Epithelial cell of esophagus (primary cell): ENCODE data around the gene SORCS2.

Source experiments
- DNase-seq: peaks from one replicate; pipeline ENCODE4 v3.0.0; 2010; ENCODE audit warnings: low read depth
- H3K4me3 ChIP-seq: 2 replicates; pipeline ENCODE4 v1.5.1; 2011; ENCODE audit warnings: mild to moderate bottlenecking, low read length, control low read depth
- TF ChIP-seq, protein P1 (sequence below): IDR thresholded peaks from 2 replicates; pipeline ENCODE4 v1.5.1; 2011; ENCODE audit warnings: low read depth, mild to moderate bottlenecking, low read length, control low read depth, inconsistent platforms; ENCODE audit not compliant: insufficient read depth; ENCODE audit errors: missing control alignments

Gene SORCS2

DNA sequence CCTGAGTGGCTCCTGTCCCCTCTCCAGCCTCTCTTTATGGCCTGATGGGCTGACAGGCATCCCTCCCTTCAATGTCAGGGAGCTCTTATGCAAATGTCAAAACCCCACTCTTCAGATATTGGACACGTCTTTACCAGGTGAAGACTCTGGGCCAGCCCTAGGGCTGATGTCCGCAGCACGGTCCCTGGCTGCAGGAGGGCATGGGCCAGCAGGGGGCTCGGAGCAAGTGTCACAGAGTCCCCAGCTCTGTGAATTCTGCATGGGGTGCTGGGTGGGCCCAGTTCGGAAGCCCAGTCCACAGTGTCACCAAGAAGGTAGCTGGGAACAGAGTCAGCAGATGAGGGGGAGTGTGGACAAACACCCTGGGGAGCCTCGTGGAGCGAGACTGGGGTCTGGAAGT, 282.0 kb downstream of the SORCS2 start:
- no peak overlapping the region for H3K4me3 ChIP-seq
- no peak for DNase-seq
- TF ChIP-seq, protein P1, sequence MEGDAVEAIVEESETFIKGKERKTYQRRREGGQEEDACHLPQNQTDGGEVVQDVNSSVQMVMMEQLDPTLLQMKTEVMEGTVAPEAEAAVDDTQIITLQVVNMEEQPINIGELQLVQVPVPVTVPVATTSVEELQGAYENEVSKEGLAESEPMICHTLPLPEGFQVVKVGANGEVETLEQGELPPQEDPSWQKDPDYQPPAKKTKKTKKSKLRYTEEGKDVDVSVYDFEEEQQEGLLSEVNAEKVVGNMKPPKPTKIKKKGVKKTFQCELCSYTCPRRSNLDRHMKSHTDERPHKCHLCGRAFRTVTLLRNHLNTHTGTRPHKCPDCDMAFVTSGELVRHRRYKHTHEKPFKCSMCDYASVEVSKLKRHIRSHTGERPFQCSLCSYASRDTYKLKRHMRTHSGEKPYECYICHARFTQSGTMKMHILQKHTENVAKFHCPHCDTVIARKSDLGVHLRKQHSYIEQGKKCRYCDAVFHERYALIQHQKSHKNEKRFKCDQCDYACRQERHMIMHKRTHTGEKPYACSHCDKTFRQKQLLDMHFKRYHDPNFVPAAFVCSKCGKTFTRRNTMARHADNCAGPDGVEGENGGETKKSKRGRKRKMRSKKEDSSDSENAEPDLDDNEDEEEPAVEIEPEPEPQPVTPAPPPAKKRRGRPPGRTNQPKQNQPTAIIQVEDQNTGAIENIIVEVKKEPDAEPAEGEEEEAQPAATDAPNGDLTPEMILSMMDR = no peak

DNA sequence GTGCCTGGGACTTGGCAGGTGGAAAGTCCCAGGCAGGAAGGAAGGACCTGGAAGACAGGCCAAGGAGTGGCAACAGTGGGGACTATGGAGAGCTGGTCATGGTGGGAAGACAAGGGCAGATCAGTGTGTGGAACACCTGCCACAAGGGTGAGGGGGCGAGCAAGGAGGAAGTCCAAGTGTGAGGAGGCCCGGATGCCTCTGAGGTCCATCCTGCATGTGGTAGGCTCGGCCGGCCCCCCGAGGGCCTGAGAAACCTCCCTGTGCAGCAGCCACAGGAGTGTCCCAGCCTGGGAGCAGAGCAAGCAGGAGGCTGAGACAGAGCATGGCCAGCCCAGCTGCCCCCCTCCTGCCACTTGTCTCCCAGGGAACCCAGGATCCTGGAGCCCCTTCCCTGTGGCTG, 282.9 kb downstream of the SORCS2 start:
- H3K4me3 ChIP-seq = no peak overlapping the region
- DNase-seq = no peak
- TF ChIP-seq, protein P1 = no peak

DNA sequence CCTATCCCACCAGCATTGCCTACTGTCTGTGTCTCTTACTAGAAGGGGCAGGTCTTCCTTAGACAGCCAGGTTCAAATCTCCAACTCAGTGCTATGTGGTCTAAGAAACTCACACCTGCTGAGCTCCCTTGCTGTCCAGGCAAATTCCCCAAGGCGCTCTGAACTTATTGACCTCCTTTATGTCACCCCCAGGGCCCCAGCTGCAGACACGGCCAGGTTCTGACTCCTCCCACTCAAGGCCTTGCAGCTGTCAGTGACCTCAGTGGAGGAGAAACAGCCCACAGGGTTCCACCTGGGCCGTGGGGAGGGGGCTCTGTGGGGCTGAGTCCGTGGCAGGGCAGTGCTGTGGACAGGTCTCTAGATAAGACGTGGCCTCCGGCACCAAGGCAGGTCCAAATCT, 284.5 kb downstream of the SORCS2 start:
- DNase-seq = no peak
- TF ChIP-seq, protein P1 = no peak
- no peak overlapping the region for H3K4me3 ChIP-seq

DNA sequence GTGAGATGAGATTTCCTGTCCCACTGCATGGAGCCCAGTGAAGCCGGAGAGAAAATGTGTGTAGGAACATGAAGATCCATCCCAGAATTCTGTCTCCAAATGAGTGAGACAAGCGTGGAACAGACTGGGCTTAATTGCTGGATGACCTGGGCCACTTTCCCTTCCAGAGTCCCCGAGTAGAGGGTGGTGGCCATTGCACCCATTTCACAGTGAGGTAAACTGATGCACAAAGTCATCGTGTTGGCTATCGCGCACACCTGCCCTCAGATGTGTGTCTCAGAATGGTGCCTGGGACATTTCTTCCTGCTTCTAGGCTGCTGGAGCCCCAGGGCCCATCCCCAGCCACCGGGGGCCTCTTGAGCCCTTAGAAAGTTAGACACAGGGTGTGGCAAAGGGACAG, 285.4 kb downstream of the SORCS2 start:
- TF ChIP-seq, protein P1 = no peak
- H3K4me3 ChIP-seq = no peak overlapping the region
- DNase-seq = no peak

DNA sequence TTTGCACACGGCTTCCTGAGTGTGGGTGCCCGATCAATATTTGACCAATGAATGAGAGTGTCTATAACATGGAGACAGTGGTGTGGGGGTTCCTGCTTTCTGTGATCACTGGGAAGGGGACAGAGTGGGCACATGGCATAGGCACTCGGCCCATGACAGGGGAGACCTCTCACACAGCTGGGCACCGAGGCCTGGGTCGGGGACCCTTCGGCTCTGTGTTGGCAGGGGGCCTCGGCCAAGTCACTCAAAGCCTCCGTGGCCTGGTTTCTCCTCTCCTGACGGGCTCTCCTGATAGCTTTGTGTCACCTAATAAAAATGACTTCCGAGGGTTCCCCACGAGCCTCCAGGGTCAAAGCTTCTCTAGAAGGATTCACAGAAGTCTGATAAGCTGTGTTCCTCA, 286.3 kb downstream of the SORCS2 start:
- TF ChIP-seq, protein P1 = no peak
- no peak overlapping the region for H3K4me3 ChIP-seq
- no peak for DNase-seq

DNA sequence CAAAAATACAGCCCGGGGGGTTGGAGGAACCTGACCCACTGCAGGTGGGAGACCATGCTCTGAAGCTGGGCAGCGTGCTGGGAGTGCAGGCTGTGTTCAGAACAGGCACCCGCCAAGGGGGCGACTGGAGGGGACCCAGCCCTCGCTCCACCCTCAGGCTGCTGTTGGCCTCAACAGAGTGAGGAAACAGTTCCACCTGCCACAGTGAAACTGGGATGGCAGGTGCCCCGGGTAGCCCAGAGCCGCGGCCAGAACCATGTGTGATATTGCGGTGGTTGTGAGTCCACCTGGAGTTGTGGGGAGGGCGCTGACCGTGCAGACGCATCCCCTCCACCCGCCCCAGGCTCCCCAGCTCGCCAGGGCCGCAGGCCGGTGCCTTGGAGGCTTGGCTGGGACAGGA, 288.1 kb downstream of the SORCS2 start:
- TF ChIP-seq, protein P1 = no peak
- no peak overlapping the region for H3K4me3 ChIP-seq
- DNase-seq = no peak

DNA sequence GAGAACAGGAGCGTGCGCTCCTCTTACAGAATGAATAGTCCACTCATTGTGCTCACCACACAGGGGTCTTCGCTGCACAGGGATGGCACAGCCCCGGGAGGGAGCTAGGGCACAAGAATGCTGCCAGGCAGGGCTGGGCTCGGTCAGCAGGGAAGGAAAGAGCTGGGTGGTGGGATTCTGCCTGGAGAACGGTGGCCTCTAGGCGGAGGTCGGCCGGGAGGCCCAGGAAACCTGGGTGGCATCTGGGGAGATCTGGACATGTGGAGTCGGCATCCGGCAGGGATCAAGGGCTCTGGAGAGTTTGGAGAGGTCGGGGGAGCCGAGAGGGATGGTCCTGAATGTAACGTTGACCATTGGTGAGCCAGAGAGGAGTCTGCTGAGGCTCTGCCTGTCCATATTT, 288.9 kb downstream of the SORCS2 start:
- TF ChIP-seq, protein P1 = no peak
- H3K4me3 ChIP-seq = no peak overlapping the region
- no peak for DNase-seq
